SK-N-MC (cell line): ENCODE data around the gene RCSD1.

ENCODE experiments used
- EZH2 ChIP-seq: fragments of 200-600 bp; sonication (generic); IDR thresholded peaks from one replicate; pipeline ENCODE4 v1.6.1; 2017; ENCODE audit warnings: antibody characterized with exemption
- FOXP2 ChIP-seq: optimal IDR thresholded peaks from 2 replicates; pipeline ENCODE3; 2011; ENCODE audit warnings: mild to moderate bottlenecking, moderate library complexity; ENCODE audit not compliant: insufficient read depth; ENCODE audit errors: extremely low read length, control extremely low read depth
- POLR2AphosphoS5 ChIP-seq: IDR thresholded peaks from 2 replicates; pipeline ENCODE4 v1.6.1; 2012; ENCODE audit warnings: mild to moderate bottlenecking, low read depth, low read length, borderline replicate concordance

DNA sequence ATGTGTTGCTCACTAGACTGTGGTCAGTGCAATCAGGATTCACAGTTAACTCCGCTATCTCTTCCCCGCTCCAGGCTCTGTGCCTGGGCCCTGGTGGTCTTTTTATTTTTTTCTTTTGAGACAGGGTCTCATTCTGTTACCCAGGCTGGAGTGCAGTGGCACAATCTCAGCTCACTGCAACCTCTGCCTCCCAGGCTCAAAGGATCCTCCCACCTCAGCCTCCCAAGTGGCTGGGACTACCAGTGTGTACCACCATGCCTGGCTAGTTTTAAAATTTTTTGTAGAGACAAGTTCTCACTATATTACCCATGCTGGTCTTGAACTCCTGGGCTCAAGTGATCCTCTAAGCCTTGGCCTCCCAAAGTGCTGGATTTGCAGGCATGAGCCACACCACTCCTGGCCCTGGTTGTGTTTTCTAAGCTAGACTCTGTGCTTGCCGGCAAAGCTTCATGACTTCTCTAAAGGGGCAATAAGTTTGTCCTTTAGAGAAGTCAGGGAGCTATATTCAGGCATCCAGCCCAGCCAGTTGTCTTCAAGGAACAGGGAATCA, 1.4 kb downstream of the RCSD1 start:
- no peak for TF ChIP-seq POLR2AphosphoS5
- no peak for TF ChIP-seq EZH2
- TF ChIP-seq FOXP2, result no peak
